Lung microvascular endothelial cell (primary cell): Measurements from ENCODE around the gene DCTN5. TPM values are rescaled to one million over a fixed set of nuclear protein-coding genes. Genes with fewer than 3 reads are reported as not detected.

ENCODE experiments used
- DNase-seq, 2 donors: peaks; one replicate each; pipeline versions ENCODE4 v3.0.0 to v3.0.0-alpha.2; 2010; ENCODE audit warnings: low read depth in 2 of 2
- total RNA-seq: library from RNA; depleted of rRNA; stranded (reverse); fragments of >200 nt; gene quantifications from 2 replicates; pipeline ENCODE4 v1.2.1, GENCODE V29; 2014

DCTN5 gene
- total RNA-seq, 1 donor from 2014 or later = 47.8 TPM

DNA sequence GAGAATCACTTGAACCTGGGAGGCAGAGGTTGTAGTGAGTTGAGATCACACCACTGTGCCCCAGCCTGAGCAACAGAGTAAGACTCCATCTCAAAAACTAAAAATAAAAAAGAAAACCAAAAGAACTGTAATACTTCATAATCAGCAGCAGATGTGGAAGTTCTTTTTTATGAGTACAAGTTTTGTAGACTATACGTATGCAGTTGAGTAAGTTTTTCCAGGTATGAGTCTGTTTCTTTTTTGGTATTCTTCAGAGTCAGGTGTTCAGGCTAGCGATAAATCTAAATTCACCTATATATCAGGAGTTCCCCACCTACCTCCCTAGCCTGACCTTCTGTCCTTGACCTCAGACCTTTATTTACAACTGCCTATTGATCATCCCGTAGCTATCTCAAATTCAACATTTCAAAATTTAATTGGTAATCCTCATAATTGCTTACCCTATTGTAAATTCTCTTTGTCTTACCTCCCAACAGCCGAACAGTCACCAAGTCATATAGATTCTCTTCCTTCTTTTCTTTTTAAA, 10.7 kb downstream of the DCTN5 start:
- no peak for DNase-seq

DNA sequence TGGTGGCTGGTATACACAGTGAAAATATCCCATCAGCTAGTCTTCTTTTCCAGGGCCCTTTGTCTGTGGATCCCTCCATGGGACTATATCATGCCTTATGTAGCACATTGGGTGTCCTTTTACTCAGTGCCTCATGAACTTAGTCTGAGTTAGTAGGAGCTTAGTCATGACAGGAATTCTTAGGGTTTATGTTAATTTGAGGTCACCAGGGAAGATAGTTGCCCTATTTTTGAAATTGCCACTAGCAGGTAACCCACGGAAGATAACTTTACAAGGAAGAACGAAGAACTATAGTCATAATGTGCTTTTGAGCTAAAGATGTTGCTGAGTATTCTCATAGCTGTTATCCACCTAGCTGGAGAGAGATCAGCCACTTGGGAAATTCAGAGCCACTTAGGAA, 22.7 kb downstream of the DCTN5 start:
- DNase-seq = no peak

DNA sequence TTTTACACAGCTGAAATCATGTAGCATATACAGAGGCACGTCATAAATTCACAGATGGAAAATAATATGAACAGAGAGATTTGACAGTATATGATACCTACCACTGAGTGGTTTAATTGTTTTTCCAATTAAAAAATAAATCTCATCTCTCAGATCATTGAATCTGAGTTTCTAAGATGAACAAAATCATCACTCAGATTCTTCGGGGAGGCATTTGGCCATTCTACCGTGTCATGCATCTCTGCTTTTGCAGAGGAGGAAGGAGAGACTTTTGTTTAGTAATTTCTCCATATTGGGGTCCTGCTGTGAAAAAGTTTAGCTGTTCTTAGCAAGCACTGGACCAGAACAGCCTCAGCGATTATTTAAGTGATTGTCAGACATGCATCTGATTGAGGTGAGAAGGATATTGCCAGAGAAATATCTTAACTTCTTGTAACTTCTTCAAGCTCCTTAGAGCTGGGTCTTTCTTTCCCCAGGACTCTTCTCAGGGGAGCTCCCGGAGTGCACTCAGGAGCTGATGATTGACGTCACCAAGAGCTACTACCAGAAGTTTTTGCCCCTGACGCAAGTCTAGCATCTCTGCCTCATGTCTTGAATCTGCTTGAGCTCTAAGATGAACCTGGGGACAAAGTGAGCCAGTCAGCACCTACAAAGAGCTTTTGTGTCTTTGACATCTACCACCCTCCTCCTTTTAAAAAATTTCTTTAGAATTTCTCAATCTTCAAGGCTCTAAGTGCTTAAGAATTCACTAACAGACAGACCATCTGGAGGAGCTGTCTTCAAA, 25.5 kb downstream of the DCTN5 start:
- DNase-seq = no peak

DNA sequence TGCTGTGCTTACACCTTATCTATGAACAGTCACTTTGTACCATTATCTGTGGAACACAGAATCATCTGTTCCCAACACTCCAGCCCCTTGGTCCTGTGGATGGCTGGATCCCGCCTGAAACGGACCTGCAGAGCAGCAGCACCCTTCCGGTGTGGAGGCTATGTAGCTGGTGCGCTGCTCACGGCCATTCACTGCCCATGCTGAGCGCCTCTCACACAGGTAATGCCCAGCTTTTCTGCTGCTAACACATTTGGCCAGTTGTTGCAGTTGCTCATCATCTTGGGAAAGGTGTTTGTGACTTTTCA, 26.0 kb downstream of the DCTN5 start:
- DNase-seq = no peak

DNA sequence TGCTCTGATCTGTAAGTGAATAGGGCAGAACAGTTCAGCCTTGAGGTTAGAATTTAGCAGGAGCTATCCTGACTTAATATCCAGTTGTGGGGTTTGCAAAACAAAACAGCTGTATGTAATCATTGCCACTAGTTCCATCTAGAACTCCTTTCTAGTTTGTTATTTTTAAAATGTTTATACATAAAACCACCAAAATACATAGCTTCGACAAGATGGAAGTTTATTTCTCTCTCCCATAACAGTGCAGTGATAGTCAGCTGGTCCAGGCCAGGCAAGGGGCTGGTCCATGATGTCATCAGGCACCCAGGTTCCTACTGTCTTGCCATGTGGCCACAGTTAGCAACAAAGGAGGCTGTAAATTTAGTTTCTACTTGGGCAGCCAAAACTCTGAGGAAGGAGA, 27.0 kb downstream of the DCTN5 start:
- DNase-seq = no peak

DNA sequence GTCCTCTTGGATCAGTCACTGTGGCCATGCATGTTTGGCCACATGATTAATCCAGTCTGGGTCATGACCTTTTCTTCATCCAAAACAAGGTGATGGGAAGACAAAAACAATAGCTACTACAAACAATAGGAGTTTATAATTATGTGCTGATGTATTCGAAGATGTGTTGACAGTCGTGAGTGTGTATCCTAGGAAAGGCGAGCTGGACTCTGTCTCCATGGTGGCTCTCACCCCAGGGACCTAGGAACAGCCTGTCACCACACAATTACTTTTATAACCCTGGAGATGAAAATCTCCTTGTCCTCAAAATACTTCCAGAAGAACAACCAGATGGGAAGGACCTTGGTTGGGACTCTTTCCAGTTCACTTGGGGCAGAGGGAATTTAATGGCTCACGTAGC, 27.6 kb downstream of the DCTN5 start:
- peak in 1 of 2 donors; percentile 63 for DNase-seq

DNA sequence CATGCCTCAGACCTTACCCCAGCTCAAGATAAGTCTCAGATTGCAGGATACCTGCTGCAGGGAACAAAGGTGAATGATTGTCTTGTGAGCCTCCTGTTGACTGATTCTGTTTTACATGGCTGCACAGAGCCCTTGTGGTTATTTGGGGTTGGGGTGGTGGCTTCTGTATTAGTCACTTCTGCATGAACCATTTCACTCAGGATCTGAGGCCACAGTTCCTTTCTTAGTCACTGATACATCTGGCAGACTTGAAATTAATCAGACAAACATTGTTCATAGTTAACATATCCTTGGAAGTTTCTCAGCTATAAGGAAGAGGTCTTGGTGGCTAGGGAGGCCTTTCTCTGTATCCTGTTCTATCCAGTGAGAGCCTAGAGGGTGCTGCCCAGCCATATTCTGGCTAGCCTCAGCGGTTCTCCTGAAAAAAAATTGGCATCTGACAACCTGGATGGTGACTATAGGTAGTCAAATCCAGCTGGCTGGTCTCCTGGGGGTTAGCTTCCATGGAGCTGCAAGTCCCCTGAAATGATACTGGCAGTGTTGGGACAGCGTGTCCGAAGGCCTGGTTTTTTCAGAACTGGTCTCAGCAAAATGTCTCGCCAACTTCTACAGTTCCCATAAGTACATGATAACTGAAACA, 29.0 kb downstream of the DCTN5 start:
- DNase-seq = peak in 1 of 2 donors; percentile 91

DNA sequence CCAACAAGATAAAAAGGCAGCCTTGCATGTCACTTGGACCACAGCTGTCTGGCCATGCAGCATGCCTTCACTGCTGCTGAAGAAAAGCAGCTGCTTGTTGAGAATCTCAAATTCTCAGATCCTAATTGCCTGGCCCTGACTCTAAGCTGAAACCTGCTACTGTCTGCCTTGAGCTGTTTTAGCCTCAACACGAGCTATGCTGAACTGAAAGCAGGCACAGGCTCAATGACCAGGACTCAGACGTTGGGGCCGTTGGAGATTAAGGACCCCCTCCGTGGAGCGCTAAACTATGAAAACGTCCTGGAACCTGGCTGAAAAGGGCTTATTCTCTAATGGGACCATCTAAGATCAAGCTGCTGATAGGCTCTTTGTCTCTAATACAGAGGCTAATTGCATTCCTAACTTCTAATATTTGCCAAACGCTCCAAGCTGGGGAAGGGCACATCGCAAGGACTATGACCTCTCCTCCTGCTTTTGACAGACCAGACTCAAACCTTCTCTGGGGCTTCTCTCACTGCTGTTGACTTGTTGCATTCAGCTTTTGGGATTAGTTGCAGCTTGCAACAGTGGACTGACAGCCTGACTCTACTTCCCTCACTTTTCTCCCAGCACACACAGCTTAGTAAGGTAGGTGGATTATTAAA, 32.8 kb downstream of the DCTN5 start:
- DNase-seq = no peak

DNA sequence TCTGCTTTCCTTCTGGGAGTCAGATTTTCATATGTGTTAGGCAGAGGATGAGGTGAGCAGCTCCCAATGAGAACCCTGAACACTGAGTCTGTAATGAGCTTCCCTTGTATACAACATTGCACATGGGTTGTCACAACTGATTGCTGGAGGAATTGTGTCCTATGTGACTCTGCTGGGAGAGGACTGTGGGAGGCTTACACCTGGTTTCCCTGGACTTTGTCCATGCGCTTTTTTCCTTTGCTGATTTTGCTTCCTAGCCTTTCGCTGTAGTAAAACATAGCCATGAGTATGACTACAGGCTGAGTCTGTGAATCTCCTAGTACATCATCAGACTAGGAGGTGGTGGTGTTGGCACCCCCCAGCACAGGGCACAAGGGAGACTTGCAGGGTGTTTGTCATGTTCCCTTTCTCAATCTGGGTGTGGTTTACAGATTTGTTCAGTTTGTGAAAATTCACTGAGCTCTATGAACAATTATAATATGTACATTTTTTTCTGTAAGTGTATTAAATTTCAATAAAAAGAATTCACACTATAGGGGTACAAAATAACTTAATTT, 35.7 kb downstream of the DCTN5 start:
- DNase-seq = no peak

DNA sequence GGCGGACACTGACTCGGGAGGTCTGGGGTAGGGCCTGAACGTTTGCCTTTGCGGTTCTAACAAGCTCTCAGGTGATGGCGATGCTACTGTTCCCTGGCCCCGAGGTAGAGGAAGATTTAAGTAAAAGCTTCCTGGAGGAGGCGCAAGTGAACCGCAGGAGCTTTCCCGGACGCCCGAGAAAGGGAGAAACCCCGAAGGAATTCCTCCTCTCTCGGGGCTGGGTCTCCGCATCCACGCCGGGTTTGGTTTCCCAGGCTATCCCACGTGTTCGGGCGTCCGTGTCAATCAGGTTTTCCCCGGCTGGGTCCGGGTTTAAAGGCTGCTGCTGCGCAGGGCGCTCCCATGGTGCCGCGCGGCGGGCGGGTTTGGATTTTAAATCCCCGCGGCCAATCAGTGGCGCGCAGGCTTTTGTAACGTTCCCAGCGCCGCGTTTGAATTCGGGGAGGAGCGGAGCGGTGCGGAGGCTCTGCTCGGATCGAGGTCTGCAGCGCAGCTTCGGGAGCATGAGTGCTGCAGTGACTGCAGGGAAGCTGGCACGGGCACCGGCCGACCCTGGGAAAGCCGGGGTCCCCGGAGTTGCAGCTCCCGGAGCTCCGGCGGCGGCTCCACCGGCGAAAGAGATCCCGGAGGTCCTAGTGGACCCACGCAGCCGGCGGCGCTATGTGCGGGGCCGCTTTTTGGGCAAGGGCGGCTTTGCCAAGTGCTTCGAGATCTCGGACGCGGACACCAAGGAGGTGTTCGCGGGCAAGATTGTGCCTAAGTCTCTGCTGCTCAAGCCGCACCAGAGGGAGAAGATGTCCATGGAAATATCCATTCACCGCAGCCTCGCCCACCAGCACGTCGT, 37.4 kb downstream of the DCTN5 start, which contains the start of gene PLK1:
Gene PLK1 (plus strand): TSS at position 460 of the 844 bp plus-strand sequence. CDS start 44 bp downstream, at position 504.
- DNase-seq = peak; percentile 82 to 83

DNA sequence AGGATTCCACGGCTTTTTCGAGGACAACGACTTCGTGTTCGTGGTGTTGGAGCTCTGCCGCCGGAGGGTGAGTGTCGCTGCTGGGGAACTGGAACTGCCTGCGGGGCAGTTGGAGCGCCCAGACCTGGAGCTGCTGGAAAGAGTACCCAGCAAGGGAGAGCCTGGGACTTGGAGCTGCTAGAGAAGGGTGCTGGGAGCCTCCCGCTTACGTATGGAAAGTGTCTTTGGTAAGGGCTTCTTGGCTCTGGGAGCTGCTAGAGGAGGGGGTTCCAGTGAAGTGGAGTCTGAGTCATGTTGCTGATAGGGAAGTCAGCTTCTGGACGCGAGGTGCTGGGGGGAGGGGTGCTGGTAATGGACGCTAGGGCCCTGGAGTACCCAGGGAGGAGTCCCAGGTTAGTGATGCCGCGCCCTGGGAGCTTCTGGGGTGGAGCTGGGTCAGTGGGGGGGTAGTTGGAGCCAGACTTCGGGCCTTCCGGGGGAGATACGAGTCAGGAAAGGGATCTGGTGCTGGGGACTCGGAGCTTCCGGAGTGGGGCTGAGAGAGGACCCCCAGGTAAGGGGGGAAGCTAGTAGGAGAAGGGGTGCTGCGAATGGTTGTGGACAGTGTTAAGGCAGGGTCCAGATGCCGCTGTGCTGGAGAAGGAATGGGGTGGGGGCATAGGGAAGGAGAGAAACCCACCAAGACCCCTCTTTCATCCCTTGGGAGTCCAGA, 38.2 kb downstream of the DCTN5 start:
- DNase-seq = peak; percentile 26 to 53

DNA sequence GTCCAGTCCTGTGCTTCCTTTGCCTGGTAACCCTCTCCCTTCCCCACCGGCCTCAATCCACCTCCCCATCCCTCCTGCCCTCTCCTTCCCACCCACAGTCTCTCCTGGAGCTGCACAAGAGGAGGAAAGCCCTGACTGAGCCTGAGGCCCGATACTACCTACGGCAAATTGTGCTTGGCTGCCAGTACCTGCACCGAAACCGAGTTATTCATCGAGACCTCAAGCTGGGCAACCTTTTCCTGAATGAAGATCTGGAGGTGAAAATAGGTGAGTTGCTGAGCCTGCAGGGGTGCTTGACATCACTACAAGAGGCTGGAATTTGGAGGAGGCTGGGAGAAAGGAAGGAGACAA, 38.7 kb downstream of the DCTN5 start:
- no peak for DNase-seq

DNA sequence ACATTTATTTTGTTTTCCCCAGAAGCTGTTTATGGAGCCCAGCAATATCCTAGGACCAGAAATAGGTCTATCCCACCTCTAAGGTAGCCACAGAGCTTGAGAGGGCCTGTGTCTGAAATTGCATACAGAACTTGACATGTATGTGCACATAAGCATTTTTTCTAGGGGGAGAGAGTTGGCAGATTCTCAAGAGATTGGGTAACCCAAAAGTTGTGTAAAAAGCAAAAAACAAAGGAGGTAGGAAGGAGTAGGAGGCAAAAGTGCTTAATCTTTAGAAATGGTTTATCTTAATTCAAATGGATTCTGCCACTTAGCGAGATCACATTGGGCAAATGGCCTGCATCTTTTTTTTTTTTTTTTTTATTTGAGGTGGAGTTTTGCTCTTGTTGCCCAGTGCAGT, 40.9 kb downstream of the DCTN5 start:
- no peak for DNase-seq

DNA sequence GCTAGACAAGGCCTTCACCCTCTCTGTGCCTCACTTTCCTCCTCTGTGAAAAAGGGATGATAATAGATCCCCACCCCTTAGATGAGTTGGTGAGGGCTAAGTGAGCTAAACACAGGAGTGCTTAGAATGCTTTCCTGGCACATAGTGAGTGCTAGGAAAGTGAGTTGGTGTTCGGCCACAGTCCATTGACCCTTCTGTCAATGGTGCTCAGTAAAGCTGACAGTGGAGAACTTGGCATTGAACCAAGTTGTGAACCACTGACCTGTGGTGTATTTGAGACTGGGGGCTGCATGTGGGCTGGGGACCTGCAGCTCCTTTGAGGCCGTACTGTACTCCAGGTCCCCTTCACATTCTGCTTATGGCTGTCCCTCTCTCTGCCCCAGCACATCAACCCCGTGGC, 42.2 kb downstream of the DCTN5 start:
- DNase-seq = no peak

DNA sequence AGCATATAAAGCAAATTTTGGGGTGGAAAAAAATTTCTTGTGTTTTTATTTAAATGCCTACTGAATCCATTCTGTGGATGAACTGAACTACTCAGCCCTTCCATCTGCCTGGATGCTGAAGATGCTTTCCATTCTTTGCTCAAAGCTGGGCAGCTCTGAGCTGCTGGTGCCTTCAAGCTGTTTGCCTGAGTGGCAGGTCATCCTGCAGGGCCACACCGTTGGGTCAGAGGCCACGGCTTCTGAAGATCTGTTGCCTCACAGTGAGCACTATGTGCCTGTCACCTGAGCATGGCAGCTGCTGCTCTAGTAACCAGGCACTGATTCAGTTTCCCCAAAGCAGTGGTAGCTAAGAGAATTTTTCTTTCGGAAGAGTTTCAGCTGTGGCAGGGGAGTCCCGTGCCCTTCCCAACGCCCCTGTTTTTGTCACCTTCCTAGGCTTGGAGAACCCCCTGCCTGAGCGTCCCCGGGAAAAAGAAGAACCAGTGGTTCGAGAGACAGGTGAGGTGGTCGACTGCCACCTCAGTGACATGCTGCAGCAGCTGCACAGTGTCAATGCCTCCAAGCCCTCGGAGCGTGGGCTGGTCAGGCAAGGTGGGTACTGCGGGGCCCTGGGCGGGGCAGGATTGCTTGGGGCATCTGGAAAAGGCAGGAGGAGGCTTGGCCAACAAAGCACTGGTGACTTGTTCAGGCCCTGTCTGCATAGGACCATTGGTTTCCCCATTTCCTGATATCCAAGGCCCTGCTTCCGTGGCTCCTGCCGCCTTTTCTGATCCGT, 46.0 kb downstream of the DCTN5 start:
- no peak for DNase-seq

DNA sequence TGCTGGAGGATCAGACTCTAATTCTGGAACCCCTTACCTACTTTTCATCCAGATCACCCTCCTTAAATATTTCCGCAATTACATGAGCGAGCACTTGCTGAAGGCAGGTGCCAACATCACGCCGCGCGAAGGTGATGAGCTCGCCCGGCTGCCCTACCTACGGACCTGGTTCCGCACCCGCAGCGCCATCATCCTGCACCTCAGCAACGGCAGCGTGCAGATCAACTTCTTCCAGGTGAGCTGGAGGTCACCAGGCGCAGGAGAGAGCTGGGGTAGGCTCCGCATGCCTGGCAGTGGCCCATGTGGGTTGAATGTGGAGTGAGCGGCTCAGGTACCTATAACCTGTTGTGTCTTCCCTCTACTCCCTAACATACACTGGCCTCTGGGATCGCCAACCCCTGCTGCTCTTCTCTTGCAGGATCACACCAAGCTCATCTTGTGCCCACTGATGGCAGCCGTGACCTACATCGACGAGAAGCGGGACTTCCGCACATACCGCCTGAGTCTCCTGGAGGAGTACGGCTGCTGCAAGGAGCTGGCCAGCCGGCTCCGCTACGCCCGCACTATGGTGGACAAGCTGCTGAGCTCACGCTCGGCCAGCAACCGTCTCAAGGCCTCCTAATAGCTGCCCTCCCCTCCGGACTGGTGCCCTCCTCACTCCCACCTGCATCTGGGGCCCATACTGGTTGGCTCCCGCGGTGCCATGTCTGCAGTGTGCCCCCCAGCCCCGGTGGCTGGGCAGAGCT, 48.3 kb downstream of the DCTN5 start:
- DNase-seq = no peak

DNA sequence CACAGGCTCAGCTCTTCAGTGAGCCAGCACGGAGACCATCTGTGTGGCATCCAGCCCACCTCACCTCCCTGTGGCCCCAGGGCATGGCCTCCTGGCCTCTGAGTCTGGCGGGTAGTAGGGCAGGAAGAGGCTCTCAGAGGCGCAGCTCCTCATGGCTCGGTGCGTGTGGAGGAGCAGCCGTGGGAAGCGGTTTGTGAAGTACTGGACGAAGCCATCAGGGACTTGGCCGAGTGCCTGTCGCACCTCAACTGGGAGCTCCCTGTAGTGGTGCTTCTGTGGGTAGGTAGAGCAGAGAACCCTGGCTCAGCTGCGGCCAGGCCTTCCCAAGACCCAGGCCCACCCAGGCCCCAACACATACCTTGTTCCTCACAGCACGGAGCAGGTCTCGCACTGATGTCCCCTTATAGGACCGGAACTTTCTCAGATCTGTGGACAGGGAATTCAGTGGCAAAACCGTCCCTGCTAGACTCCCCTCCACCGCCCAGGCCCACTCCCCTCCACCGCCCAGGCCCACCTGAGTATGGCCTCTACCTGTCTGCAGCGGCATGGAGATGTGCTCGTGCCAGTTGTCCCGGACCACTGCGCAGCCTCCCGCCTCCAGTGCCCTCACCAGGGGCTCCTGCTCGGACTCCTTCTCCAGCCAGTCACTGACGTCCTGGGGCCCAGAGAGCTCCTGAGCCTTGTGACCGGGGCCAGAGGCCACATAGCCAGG, 49.7 kb downstream of the DCTN5 start:
- no peak for DNase-seq

DNA sequence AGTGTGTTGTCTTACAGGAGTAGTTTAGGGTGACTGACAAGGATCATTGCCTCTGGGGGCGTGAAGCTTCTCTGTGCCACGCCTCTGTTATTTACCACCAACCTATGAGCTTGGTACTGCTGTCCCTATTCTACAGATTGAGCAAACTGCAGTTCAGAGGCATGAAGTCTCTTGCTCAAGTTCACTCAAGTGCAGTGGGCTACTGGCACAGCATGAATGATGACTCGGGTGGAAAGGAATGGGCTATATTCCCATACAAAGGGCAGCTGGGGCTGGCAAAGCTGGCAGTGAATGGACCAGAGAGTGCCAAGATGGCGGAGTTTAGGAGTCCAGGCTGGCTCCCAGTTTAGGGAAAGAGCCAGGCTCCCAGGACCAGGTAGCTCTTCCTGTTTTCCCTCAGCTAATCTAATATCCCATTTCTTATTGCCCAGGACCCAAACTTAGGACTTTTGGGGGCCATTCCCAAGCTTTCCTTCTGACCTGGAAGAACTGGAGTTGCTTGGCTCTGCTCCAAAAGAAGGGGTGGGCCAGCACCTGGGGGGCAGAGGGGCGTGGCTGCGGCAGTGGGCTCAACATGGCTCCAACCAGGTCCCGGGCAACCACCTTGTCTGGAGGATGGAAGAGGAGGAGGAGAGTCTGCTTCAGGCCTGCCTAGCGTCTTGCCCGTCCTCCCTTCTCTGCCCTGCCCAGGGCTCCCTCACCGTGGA, 50.4 kb downstream of the DCTN5 start:
- no peak for DNase-seq
